ENCODE results near the gene OBP2A.

GRCh38 chr9:135589596-135590485, 43.9 kb downstream of the OBP2A start:
- TF ChIP-seq POLR2AphosphoS5 (IDR thresholded peaks at IDR 0.05; ENCODE audit: borderline replicate concordance, low read depth, low read length), result no peak
- no peak for TF ChIP-seq EZH2 (IDR thresholded peaks at IDR 0.05)
- no peak for TF ChIP-seq FOXP2 (optimal IDR thresholded peaks at IDR 0.05; ENCODE audit: control extremely low read depth, extremely low read length, insufficient read depth)

All from SK-N-MC (cell line).